Mesodermal cell (in vitro differentiated cells): ENCODE results near the gene MMAB.

Experiments used
- H3K27ac ChIP-seq: 2 replicates; pipeline ENCODE4 v1.7.0; 2013; ENCODE audit warnings: mild to moderate bottlenecking, low read depth, low read length, moderate library complexity; ENCODE audit not compliant: severe bottlenecking
- H3K36me3 ChIP-seq: 2 replicates; pipeline ENCODE4 v1.7.1; 2013; ENCODE audit warnings: mild to moderate bottlenecking, low read length, moderate library complexity; ENCODE audit not compliant: control insufficient read depth, insufficient read depth
- H3K4me1 ChIP-seq: one replicate; pipeline ENCODE4 v1.7.1; 2013; ENCODE audit warnings: mild to moderate bottlenecking, low read length; ENCODE audit not compliant: insufficient read depth, control insufficient read depth, poor library complexity, severe bottlenecking
- H3K4me3 ChIP-seq: 2 replicates; pipeline ENCODE4 v1.7.0; 2013; ENCODE audit warnings: low read length, control low read depth, mild to moderate bottlenecking; ENCODE audit not compliant: insufficient read depth, poor library complexity, severe bottlenecking; ENCODE audit errors: extremely low read depth
- H3K9me3 ChIP-seq: 2 replicates; pipeline ENCODE4 v1.7.1; 2013; ENCODE audit warnings: mild to moderate bottlenecking, low read length, moderate library complexity; ENCODE audit not compliant: control insufficient read depth
- WGBS, 2 experiments: methylation state at CpG; one replicate each; pipeline ENCODE4 v1.1.5; 2013; ENCODE audit warnings: missing lambda C conversion rate in 2 of 2; ENCODE audit not compliant: insufficient coverage in 2 of 2; 5-methylcytosine and 5-hydroxymethylcytosine counted together

Gene MMAB

DNA sequence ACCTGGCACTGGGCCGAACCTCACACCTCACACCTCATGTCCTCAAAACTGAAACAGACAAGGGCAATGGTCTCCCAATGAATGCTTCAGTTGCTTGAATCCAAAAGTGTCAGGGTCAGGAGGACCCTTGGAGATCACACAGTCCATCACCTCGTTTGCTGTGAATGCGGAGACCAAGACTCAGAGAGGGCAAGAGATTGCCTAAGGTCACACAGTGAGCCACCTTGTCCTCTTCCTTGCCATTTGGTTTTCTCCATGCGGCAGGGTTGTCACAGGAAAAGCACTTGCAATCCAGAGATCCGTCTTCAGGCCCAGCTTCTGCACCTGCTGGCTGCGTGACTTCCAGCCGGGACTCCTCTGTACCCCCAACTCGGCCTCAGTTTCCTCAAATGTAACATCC is 28.3 kb upstream of the MMAB start:
- Histone ChIP-seq H3K27ac (no peak overlapping the region), H3K4me1 (peaks cover 13% of the 10 kb centered on the region), H3K9me3 (no peaks in the 10 kb centered on the region), H3K4me3 (no peak overlapping the region), H3K36me3 (peaks cover 7% of the 10 kb centered on the region)
- WGBS, 2 experiments: 91 to 93% methylated on average over 7 of the region's 8 CpGs

DNA sequence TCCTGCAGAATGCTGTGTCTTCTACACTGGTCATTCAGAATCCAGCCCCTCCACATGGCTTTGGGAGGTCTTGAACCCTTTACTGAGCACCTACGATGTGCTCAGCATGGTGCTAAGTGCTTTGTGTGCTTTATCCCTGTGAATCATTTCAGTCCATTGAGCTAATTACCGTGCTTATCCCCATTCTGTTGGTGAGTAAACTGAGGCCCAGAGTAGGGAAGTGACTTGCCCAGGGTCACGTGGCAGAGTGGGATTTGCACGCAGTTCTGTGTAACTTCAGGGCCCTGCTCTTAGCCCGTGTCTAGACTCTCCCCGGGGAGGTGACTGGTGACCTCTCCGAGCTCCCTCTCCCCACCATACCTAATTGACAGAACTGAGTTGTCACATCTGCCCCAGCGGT is 27.7 kb upstream of the MMAB start:
- Histone ChIP-seq H3K9me3 (no peaks in the 10 kb centered on the region), H3K27ac (no peak overlapping the region), H3K4me3 (no peak overlapping the region), H3K4me1 (peaks cover 12% of the 10 kb centered on the region), H3K36me3 (peaks cover 12% of the 10 kb centered on the region)
- WGBS, 2 experiments: 94 to 96% methylated on average over 7 to 8 of the region's 8 CpGs

GRCh38 chr12:109600481-109600880 is 27.2 kb upstream of the MMAB start:
- peaks cover 12% of the 10 kb centered on the region for H3K4me1 ChIP-seq
- H3K27ac ChIP-seq: no peak overlapping the region
- 86 to 100% methylated on average over 1 of the region's 2 CpGs for WGBS, 2 experiments
- H3K9me3 ChIP-seq: no peaks in the 10 kb centered on the region
- H3K36me3 ChIP-seq: peaks cover 16% of the 10 kb centered on the region
- H3K4me3 ChIP-seq: no peak overlapping the region

DNA sequence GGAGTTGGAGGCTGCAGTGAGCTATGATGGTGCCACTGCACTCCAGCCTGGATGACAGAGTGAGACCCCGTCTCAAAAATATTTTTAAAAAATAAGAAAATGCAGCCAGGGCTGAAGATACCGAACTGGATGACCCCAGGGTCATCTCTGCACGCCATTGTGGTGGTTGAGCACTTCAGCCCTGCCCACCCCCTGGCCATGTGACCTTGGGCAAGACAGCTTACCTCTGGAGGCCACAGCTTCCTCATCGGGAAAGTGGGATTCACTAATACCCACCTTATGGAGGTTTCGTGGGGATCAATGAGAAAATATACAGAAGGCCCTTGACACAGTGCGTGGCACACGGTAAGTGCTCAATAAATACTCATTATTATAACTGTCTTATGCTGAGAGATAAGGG is 25.8 kb upstream of the MMAB start:
- peaks cover 29% of the 10 kb centered on the region for H3K36me3 ChIP-seq
- no peaks in the 10 kb centered on the region for H3K9me3 ChIP-seq
- H3K27ac ChIP-seq: no peak overlapping the region
- no peak overlapping the region for H3K4me3 ChIP-seq
- peaks cover 12% of the 10 kb centered on the region for H3K4me1 ChIP-seq
- WGBS, 2 experiments: 85 to 87% methylated on average over 3 of the region's 7 CpGs

DNA sequence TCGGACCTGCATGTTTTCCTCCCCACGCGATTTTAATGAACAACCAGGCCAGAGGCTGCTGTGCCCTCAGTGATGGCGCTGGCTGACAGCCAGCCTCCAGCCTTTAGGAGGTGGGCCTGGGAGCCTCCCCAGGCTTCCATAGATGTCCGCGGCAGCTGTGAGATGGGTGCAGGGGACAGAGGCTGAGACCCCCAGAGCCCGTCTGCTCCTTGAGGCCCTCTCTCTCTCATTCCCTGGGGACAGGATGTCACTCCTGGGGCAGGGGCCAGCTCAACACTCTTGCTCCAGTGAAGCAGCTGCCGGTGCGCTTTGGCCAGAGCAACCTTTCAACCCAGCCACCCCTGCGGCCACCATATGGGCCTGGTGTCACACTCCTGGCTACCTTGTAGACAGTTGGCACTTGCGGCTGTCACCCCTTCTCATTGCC is 25.1 kb upstream of the MMAB start:
- H3K36me3 ChIP-seq: peaks cover 36% of the 10 kb centered on the region
- H3K9me3 ChIP-seq: no peaks in the 10 kb centered on the region
- 92 to 93% methylated on average over 10 to 11 of the region's 11 CpGs for WGBS, 2 experiments
- H3K27ac ChIP-seq: no peak overlapping the region
- H3K4me3 ChIP-seq: no peak overlapping the region
- peaks cover 12% of the 10 kb centered on the region for H3K4me1 ChIP-seq

DNA sequence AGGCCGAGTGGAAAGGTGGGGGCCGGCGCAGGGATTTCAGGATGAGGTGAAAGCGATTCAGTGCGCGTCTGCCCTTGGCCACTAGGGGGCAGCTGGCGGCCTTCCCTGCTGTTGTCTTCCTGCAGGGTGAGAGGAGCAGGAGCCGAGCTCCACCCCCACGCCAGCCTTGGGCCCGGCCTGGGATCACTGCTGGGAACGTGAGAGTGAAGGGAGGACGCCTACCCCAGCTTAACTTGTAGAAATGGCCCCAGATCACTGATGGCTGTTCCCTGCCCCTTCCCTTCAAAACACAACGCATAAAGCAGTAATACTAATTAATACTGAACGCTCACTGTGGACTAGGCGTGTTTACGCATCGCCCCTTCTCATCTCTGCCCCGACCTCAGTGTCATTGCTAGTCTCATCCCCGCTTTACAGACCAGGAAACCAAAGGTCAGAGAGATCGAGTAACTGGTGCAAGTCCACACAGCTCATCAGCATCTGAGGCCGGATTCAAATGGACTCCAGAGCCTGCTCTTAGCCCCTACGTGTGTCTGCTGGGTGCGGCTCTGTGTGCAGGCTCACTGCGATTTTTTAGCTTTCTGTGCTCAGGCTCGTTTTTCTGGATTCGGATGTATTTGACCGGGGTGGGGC is 24.6 kb upstream of the MMAB start:
- H3K27ac ChIP-seq: no peak overlapping the region
- H3K4me3 ChIP-seq: no peak overlapping the region
- 53 to 63% methylated on average over 22 to 25 of the region's 27 CpGs for WGBS, 2 experiments

GRCh38 chr12:109597414-109597794 is 24.1 kb upstream of the MMAB start:
- Histone ChIP-seq H3K27ac (peak overlapping the region; percentile 23), H3K4me3 (no peak overlapping the region), H3K4me1 (peaks cover 12% of the 10 kb centered on the region), H3K36me3 (peaks cover 45% of the 10 kb centered on the region), H3K9me3 (no peaks in the 10 kb centered on the region)
- 65 to 72% methylated on average over 11 of the region's 11 CpGs for WGBS, 2 experiments

More for the DNA sequence above, 24.6 kb upstream of the MMAB start:
- Histone ChIP-seq H3K36me3 (peaks cover 40% of the 10 kb centered on the region), H3K9me3 (no peaks in the 10 kb centered on the region), H3K4me1 (peaks cover 12% of the 10 kb centered on the region)

DNA sequence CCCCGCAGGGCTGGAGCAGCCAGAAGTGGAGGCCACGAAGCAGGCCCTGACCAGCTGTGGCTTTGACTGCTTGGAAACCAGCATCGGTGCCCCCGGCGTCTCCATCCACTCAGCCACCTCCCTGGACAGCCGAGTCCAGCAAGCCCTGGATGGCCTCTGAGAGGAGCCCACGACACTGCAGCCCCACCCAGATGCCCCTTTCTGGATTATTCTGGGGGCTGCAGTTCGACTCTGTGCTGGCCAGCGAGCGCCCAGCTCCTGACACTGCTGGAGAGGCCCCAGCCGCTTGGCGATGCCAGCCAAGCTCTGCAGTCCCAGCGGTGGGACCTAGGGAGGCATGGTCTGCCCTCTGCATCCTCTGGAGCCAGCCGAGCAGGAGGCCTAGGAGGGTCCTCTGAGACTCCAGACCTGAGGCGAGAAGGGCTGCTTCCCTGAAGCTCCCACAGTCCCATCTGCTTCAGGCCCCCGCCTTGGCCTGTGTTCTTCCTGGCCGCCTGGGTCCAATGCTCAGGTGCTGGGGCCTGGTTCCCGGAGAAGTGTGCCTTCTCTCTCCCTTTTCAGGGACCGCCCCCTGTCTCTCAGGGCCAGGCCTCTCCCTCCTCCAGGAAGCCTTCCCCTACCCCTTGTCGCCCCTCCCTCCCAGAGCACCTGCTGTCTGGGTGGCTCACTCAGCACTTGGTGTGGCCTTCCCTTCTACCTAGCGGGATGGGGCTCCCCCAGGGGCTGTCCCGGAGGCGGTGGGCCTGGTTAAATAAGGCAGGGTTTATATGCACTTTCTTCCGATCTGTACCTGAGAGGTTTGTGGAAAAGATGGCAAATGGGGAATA is 23.3 kb upstream of the MMAB start:
- WGBS, 2 experiments: 91 to 96% methylated on average over 15 to 24 of the region's 24 CpGs
- Histone ChIP-seq H3K36me3 (peaks cover 52% of the 10 kb centered on the region), H3K4me3 (no peak overlapping the region), H3K27ac (peak overlapping the region; percentile 23), H3K9me3 (no peaks in the 10 kb centered on the region), H3K4me1 (peaks cover 12% of the 10 kb centered on the region)

GRCh38 chr12:109595321-109595902 is 22.1 kb upstream of the MMAB start:
- Histone ChIP-seq H3K9me3 (no peaks in the 10 kb centered on the region), H3K4me3 (no peak overlapping the region), H3K4me1 (peaks cover 12% of the 10 kb centered on the region), H3K36me3 (peaks cover 64% of the 10 kb centered on the region), H3K27ac (no peak overlapping the region)
- 84 to 88% methylated on average over 9 to 10 of the region's 10 CpGs for WGBS, 2 experiments

DNA sequence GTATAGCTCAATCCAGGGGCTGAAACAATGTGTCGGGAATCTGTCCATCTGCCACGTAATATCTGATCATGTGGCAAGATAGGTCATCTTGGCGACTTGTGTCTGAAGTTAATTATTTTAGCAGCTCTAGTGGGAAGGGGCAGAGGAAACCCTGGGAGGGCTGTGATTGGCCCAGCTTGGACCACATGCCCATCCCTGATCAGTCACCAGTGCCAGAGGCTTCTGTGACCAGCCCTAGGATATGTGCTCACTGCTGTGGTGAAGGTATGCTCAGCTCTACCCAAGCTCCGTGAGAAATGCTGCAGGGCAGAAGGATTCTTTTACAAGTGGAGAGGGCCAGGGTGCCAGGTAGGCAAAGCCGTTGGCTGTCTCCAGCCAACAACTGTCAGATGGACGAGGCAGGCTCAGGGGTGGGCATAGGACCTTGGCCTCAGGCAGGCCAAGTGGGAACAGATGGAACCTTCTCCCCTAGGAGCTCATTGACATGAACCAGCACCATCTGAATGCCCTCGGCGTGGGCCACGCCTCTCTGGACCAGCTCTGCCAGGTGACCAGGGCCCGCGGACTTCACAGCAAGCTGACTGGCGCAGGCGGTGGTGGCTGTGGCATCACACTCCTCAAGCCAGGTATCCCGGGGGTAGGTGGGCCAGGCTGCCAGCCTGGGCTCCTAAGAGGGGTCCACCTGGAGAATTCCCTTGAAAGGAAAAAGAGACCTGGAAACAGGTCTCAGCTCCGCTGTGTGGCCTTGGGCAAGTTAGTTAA is 21.4 kb upstream of the MMAB start:
- no peak overlapping the region for H3K4me3 ChIP-seq
- WGBS, 2 experiments: 95 to 98% methylated on average over 15 of the region's 15 CpGs
- peaks cover 12% of the 10 kb centered on the region for H3K4me1 ChIP-seq
- H3K9me3 ChIP-seq: no peaks in the 10 kb centered on the region
- peaks cover 71% of the 10 kb centered on the region for H3K36me3 ChIP-seq
- H3K27ac ChIP-seq: no peak overlapping the region
